MV-4-11 (cell line): ENCODE measurements around the gene MRO.
"Not testable (repeated sequence)": the region's sequence is repeated elsewhere in the genome, so short reads cannot be mapped to it uniquely, and the experiment has no call there.

Experiments
- DNase-seq: peaks from one replicate; lab custom pipeline; 2025; lab: John Stamatoyannopoulos, UW

MRO gene

DNA sequence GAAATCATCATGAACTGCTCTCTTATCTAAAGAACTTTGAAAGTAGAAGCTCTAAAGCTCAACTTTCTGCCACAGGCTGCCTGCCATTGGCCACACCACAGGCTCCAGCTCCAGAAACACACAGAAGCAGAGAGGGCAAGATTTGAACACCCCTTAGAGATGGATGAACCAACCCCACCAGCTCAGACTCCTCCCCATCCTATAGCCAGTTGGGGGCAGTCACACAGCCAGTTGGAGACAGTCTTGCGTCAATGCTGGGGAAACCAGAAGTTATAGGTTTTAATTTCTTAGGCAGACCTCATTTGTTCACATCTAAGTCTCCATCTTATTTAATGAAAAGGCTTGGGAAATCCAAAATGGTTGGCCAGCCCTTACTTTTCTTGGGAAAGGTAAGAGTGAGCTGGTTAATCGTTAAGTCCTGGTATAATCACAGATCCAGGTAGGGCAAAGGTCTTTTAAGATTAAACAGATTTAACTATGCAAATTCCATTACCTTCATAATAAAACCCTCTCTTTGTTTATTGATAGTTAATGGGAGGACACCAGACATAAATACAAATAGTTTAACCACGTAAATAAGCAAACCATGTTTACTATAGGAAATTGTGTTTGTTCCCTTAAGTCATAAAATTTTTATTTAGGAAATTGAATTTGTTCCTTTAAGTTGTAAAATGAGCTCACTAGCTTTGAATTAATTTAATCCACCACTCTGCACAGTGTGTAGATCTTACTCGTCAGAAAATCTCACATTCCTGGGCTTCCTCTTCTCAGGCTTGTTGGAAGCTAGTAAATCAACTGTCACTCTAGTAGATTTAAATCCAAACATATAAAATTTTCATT, 28.0 kb downstream of the MRO start:
- peak; percentile 28 for DNase-seq

DNA sequence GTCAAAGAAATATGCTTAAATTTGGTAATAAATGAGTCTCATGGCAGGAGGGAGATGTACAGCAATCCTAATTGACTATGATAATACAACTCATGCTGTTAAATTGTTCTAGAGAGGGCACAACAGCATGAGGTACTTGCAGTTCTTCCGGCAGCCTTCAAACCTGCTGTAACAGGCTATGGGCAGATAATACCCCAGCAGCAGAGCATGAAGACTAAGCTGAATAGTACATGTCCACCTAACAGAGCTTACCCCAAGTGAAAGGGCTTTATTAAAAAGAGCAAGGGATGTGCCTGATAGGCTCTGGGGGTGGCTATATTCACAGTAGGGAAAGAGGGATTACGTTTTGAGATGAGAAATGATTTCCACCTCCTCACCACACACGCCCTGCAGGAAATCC, 28.9 kb downstream of the MRO start:
- DNase-seq: no peak

DNA sequence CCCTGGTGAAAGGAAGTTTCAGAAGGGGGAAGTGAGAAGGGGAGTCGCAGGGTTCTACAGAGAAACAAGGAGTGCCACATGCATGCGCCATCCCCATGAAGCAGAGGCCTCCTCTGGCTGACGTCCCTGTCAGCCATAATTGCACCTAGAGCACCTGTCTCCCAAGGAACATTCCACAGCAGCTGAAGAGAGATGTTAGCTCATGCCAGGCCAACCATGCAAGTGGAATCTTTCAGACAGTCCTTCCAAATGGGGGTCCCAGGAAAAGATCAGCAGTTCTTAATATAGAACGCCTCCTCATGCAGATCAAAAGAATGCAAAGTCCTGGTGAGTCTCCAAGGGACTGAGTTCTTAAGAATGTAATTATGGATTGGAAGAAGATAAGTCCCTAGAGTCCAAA, 29.6 kb downstream of the MRO start:
- no peak for DNase-seq

DNA sequence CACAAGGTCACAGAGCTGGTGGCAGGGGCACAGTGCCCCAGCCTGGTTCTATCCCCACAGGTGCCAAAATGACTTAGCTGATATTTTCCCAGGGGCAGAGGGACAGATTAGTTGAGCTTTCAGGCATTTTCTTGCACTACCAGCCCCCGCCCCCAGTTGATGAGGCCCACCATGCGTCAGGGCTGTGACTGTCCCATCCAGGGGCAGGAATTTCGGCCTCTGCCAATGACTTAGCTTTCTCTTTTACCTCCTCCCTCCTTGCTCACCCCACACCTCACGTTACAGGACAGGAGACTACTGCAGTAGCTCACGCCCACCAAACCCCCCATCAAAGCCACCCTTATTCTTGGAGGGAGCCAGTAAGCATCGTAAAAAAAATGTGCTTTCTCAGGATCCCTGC, 31.5 kb downstream of the MRO start:
- no peak for DNase-seq

DNA sequence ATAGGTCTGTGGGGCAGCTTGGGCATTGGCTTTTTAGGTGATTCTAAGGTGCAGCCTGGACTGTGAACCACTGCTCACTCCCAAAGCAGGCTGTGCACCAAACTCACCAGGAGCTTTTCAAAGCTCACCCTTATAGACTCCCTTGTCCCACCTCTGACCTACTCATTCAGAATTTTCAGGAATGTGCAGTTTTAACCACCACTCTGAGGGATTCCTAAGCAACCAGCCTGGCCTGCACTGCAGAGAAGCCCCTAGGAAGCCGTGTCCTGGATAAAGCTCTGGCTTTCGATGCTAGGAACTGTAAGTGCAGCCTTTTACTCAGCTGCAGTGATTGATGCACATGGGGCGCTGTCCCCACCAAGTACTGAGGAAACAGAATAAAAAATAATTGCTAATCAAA, 33.0 kb downstream of the MRO start:
- no peak for DNase-seq

DNA sequence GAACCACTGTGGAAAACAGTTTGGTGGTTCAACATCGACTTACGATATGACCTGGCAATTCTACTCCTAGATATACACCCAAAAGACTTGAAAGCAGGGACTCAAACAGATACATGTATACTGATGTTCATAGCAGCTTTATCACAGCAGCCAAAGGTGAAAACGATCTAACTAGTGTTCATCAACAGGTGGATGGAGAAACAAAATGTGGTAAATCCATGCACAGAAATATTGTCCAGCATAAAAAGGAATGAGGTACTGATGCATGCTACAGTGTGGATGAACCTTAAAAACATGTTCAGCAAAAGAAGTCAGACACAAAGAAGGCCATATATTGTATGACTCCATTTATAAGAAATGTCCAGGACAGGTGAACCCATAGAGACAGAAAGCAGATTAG, 36.3 kb downstream of the MRO start:
- no peak for DNase-seq

DNA sequence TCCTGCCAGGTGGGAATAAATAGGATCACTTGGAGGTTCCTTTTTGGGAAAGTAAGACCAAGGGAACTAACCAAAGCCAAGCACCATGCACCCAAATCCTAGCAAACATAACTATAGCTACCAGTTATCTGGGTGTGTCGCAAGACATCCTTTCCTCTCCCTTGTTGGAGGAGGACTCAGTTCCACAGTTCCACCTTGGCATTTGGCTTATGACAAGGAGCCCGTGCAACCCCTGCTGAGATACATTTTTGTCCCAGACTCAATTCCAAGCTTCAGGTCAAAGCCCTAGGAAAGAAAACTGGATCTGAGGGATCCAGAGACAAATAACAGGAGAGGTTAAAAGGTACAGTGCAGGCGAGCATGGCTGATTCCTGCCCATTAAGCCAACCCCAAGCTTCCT, 40.8 kb downstream of the MRO start:
- DNase-seq: not testable (repeated sequence)

DNA sequence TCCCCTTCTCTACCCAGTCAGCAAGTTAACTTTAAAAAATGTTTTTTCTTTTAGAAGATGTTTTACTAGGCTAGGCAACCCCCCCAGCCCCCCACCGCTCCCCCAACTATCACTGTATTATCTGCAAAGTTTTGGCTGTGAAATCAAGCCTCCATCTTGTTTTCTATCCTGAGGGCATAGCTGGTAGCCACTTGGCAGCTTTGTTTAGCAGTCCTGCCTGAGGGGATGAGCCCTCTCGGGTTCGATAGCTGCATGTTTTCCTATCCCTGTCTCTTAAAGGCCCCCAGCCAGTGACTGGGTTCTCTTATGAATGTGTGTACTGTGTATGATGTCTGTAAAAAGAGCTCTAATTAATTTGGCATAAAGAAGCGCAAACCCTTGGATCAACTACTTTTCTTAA, 43.4 kb downstream of the MRO start:
- no peak for DNase-seq

DNA sequence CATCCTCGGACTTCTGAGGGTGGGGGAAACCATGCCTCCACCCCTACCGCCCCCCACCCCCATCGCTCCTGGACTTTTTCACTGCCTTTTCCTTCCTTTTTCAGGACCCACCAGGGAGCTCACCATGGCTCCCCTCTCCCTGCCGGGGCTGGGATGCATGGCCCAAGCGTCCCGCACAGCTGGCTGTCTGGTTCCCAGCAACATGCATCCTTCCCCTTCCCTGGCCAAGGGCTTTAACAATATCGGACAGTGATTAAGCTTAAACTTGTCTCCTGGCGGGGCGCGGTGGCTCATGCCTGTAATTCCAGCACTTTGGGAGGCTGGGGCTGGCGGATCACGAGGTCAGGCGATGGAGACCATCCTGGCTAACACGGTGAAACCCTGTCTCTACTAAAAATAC, 44.1 kb downstream of the MRO start:
- no peak for DNase-seq

DNA sequence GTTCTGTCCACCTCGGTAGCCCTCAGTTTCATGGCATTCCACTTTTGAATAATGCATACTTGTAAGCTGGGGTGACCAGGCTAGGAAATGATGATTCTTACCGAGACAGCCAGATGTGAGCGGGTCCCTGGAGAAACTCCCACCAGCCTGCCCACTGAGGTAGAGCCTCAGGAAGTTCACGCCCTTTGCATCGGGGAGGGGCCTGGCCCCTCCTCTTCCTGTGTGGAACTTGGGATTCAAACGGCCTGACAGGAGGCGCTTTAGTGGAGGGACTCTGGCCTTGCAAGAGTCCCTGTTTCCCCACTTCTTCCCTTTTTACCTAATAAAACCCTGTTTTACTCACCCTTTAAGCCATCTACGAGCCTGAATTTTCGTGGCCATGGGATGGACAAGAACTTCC, 44.6 kb downstream of the MRO start:
- DNase-seq: no peak

DNA sequence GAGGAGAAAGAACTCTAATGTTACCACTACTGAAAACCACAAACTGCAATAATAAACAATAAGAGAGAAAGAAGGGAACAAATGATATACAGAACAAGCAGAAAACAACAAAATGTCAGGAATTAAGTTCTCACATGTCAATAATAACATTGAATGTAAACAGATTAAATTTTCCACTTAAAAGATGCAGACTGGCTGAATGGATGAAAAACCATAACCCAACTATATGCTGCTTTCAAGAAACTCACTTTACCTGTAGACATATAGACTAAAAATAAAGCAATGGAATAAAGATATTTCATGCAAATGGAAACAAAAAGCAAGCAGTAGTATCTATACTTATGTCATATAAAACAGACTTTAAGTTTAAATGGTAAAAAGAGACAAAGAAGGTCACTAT, 50.4 kb downstream of the MRO start:
- DNase-seq: no peak

DNA sequence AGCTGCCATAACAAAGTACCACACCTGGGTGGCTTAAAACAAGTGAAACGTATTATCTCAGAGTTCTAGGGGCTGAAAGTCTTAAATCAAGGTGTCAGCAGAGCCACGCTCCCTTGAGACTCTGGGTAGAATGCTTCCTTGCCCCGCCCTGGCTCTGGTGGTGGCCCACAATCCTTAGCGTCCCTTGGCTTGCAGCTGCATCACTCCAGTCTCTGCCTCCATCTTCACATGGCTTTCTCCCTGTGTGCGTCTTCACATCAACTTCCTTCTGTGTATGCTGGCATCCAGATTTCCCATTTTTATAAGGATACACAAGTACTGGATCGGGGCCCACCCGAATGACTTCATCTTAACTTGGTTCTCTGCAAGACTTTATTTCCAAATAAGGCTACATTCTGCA, 62.5 kb downstream of the MRO start:
- no peak for DNase-seq

DNA sequence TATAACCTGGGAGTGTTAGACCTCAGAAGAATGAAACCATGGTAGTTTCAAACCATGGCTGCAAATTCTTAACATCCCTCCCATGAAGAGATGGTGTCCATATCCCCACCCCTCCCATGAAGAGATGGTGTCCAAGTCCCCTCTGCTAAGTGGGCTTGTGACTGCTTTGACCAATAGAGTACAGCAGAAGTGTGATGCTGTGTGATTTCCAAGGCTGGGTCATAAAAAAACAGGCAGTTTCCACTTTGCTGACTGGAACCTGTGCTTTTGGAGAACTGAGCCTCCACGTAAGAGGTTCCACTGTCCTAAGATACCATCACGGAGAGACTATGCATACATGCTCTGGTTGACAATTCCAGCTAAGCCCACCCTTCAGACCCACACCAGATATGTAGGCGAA, 65.5 kb downstream of the MRO start:
- DNase-seq: no peak

DNA sequence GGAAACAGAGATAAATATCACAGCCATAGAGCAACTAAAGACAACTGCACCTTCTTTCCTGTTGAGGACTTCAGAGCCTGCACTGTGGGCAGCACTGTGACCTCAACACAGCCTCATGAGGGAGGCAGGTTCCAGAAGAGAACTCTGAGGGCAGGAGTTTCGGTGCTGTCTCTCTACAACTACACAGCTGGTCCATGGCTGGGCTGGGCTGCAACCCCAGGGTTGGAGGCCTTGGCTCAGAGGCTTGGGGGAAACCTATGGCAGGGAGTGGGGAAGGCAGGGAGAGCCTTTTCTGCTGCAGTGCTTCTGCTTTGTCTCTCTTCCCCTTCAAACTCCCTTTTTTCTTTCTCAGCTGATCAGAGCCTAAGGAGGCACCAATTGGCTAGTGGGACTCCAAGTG, 66.5 kb downstream of the MRO start:
- DNase-seq: no peak

DNA sequence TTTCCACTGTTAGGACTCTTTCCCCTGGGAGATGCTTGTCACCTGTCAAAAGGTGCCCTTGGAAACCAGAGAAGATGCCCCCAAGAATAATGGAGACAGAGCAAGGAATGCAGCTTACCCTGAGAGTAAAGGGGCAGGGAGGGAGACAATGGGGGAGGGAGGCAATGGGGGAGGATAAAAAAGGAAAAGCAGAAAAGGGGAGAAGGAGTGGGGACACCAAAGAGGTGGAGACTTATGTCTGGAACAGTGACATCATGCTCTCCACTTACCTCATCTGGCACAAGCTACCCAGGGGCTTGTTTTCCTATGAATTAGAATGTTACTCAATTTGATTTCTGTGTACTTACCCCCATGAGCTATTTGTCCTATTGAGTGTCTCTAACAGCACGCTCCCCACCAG, 67.9 kb downstream of the MRO start:
- DNase-seq: no peak

DNA sequence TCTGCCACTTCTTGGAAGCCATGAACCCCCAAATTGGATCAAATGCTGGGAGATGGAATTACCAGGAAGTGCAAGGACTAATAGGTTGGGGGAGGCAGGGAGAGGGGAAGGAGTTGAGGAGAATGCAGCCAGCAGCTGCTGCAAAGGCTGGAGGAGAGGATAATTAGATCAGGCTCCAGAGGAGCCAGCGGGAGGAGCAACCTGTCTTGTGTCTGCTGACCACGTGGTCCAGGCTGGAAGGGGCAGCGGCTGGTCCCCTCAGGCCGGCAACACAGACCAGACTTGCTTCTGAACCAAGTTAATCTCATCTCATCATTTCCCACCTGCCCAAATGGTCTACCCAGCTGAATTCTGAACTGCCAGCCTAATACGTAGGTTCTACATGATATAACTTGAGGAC, 68.3 kb downstream of the MRO start:
- DNase-seq: no peak

DNA sequence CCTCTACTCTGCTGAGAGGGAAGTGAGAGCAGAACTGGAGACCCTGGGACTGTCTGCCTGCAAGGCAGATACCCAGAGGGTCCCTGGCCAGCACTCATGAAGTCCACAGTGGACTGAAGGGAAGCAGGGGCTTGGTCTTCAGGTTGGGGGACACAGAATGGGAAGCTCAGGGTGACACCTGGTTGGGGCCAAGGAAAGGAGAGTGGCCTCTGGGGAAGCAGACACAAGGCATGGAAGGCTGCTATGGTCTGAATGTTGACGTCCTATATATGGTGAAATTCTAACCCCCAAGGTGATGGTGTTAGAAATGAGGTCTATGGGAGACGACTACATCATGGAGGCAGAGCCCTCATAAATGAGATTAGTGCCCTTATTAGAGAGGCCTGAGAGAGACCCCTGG, 69.3 kb downstream of the MRO start:
- DNase-seq: no peak

DNA sequence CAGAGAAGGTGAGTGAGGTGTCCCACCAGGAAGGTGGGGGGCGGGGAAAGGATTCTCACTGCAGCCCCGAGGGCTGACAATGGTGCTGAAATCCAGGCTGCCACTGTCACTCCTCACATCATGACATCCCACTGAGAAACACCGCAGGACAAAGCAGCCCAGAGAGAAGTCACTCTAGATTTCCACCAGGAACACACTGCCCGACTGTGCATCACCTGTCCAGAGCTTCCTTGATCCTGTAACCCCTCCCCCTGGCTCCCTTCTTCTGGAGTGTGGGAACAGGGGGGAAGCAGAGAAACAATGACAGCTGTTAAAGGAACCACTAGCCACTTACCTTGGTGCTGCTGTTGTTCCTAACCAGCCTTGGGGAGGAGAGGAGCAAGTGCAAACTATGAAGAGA, 69.9 kb downstream of the MRO start:
- DNase-seq: no peak

DNA sequence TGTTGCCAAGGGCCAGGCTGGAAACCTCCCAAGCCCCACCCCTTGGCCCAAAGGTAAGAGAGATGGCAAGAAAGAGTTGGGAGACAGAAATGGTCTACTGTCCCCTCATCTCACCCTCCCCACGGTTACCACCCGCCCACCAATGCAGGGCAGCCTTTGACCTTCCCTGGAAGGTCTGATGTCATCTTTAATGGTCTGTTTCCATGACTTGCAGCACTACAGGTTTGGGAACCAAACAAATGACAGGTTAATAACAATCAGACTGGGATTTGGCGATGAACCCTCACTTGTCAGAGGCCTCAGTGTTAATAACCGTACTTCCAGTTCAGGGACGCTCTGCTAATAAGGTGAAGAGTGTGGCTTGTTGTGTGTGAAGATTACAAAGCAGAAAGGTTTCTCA, 70.4 kb downstream of the MRO start:
- no peak for DNase-seq

DNA sequence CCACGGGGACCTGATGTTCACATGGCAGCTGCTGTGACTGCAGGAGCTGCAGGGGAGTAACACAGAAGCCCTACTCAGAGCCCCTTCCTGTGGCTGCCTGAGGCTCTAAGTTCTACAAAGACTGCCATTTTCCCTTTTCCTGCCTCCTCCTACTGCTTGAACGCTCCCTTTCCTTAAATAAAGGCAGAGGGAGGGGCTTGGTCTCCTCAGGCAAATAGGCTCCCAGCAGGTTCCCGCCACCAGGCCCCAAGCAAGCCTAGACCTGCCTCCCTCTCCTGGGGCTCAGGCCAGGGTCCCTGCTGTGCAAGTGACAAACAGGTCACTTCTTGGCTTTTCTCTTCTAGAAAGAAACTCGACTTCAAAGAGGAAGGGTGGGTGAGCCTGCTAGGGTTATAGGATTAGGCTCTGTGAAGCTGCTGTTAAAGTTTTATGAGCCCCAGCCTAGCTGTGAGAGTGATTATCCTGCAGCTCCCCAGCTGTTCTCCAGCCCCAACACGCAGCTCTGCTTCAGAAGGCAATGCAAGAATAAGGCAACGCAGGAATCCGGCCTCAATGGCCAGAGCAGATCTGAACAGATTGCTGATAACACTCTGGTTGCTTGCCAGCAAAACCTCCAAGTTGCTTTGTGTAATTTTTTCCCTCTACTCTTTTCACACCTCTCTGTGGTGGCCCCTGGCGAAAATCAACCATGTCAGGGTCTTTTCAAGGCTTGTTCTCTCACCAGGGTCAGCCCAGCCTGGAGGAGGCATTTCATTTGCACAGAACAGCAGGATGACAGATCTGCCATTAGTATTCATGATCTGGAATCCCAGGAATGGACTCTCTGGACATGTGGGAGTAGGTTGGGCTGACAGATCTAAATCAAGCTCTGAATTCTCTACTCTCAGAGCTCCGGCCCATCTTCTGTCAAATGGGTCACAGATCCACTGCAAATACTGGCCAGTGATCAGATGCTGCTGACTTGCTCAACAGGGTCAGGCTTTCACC, 71.3 kb downstream of the MRO start:
- no peak for DNase-seq

DNA sequence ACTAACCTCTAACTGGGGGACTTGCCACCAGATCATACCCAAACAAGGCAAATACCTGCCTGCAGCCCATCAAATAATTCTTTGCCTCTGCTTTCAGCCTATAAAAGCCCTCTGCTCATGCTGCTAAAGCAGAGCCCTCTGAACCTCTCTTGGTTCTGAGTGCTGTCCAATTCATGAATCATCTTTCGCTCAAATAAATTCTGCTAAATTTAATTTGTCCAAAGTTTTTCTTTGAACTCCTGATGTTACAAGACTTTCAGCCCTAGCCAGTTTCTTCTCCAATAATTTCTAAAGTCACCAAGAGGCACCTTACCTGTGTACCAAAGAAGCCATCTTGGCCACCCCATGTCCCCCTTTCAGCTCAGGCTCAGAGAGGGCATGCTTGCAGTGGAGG, 72.0 kb downstream of the MRO start:
- no peak for DNase-seq

DNA sequence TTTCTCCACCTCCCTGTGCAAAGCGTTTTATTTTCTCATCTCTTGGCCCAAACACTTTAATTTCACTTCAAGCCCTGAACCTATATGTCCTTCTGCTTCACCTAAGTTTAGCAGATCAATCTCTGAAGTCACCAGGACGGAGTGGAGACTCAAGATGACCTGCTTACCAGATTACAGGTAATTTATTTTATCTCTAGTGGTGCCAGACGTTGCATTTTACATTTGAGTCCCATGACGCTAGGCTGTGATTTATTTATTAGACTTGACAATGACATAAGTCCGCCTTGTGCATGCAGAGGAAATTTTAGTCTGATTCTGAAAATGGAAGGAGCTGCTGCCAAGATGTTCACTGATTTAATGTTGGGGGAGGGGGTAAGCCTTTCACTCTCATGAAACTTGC, 73.9 kb downstream of the MRO start:
- DNase-seq: no peak
